Head of caudate nucleus (tissue), 42 donors: ENCODE data around the gene CD40.

Experiments
- DNase-seq, 42 donors: peaks; one replicate each; pipeline versions ENCODE4 v3.0.0 to v3.0.0-alpha.2; 2020 to 2021; ENCODE audit warnings: mixed read lengths in 7 of 42
- intact Hi-C: fragments of 100-400 bp; cut with DNase I; formaldehyde crosslinking; loops from one replicate; pipeline ENCODE4 v1.15.0; 2022

CD40 gene

GRCh38 chr20:46157625-46158024 lies 39.5 kb downstream of the CD40 start:
- intact Hi-C loops, result no loop called here
- peak in 4 of 42 donors; percentile 4 to 31 (median 18) for DNase-seq

GRCh38 chr20:46158476-46158987 lies 40.4 kb downstream of the CD40 start:
- intact Hi-C loops, result no loop called here
- DNase-seq, result no peak

DNA sequence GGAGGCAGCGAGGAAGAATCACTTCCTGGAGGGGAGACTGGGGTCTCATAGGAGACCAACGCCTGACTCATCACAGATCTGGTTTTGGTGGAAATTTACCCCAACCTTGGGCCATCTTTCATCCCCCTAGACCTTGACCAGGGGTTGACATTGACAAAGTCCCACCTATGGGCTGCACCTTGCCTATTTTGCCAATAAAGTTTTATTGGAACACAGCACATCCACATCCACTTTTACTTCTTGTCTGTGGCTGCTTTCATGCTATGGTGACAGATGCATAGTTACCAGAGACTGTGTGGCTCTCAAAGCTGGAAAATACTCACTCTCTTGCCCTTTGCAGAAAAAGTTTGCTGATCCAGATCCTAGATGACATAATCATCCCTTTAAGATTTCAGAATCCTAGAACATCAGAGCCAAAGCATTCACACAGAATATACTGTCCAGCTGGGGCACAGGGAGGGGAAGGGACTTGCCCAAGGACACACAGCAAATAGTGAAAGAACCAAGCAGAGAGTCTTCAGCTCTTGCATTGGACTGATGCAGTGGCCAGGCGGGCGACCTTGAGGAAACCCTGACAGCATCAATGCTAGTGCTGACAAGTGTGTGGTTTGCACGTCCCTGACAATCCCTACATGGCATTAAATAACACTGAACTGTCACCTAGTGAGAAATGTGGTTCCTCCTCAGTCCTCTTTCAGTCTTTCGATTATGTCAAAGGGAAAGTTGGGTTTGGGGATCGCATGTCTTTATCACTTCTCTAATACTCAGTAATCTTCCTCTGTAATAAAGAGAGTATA lies 41.2 kb downstream of the CD40 start:
- DNase-seq, result no peak
- intact Hi-C loops, result no loop called here

GRCh38 chr20:46160661-46161060 lies 42.5 kb downstream of the CD40 start:
- no peak for DNase-seq

DNA sequence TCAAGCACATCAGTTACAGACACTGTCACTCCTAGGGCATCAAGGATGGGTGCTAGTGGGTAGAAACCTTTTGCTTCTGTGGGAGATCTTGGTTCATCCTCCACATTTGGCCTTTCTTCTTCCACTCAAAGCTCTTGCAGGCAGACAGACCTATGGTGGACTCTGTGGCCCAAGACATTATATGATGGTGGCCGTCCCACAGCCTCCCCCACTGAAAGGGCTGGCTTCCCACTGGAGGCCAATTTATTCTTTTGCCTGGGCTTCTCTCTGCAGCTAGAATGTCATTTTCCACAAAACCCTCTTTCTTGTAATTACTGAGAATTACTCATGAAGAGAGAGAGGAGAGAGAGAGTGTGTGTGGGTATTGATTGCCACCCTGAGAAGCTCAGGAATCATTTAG lies 43.8 kb downstream of the CD40 start:
- intact Hi-C loops, result no loop called here
- no peak for DNase-seq

More at GRCh38 chr20:46160661-46161060, 42.5 kb downstream of the CD40 start:
- intact Hi-C loops, result no loop called here

- no peak for DNase-seq
- intact Hi-C loops, result no loop called here
These were observed 46.1 kb downstream of the CD40 start for GRCh38 chr20:46164254-46164653.

DNA sequence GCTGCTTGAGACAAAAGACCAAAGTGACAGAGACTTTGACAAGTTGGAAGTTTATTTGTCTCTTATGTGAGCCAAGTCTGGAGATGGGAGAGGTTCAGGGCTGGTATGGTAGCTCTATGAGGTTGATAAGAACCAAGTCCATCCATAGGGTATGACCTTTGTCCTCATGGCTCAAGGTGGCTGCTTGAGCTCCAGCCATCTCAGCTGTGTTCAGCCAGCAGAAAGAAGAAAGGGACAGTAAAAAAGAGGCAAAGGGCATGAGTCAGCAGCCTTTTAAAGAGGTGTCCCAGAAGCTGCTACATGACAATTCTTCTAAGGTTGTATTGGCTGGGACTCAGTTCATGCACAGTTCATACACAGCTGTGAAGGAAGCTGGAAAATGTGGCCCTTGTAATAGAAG lies 49.0 kb downstream of the CD40 start:
- no peak for DNase-seq
- intact Hi-C loops, result no loop called here

- intact Hi-C loops, result no loop called here
- no peak for DNase-seq
These were observed 50.3 kb downstream of the CD40 start for GRCh38 chr20:46168438-46168837.

GRCh38 chr20:46169245-46170171 lies 51.4 kb downstream of the CD40 start:
- DNase-seq, result peak in 14 of 42 donors; percentile 5 to 35 (median 28)

GRCh38 chr20:46171476-46171875 lies 53.4 kb downstream of the CD40 start:
- no peak for DNase-seq
- intact Hi-C loops, result no loop called here

More at GRCh38 chr20:46169245-46170171, 51.4 kb downstream of the CD40 start:
- intact Hi-C loops, result no loop called here

- intact Hi-C loops, result no loop called here
These were observed 53.8 kb downstream of the CD40 start for GRCh38 chr20:46171909-46172308.

GRCh38 chr20:46172455-46172854 lies 54.3 kb downstream of the CD40 start:
- no peak for DNase-seq
- intact Hi-C loops, result no loop called here

More at GRCh38 chr20:46171909-46172308, 53.8 kb downstream of the CD40 start:
- DNase-seq, result no peak

GRCh38 chr20:46172961-46173536 lies 54.9 kb downstream of the CD40 start:
- intact Hi-C loops, result no loop called here

DNA sequence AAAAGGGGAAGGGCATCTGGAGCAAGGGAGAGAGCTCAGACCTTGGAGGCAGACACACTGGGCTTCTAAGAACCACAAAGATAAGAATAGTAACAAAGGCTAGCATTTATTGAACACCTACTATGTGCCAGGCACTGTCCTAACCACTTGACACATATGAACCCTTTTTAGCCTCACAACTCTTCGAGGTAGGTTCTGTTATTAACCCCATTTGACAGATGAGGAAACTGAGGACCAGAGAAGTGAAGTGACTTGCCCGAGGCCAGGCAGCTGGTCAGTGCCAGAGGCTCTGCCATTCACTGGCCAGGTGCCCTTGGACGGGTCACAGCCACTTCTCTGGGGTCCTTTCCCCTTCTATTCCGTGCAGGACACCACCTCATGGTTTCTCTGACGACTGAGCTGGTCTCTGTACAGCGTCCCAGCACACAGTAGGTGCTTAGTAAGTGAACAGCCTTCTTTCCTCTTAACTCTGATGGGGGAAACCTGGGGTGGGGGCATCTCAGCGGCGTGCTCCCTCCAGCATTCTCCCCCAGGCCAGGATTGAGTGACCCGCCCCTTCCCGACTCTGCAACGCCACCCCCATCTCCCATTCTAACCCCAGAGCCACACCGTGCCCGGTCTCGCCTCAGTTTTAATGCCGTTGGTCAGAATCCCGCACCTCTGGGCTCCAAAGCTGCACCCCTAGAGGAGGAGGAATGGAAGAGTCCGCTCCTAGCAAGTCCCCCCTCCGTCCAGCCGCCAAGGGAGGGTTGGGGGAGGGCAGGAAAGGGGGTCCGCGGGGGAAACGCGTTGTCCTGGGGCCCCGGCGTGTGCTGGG lies 55.7 kb downstream of the CD40 start:
- intact Hi-C loops, result no loop called here
- no peak for DNase-seq

More at GRCh38 chr20:46172961-46173536, 54.9 kb downstream of the CD40 start:
- DNase-seq, result no peak

DNA sequence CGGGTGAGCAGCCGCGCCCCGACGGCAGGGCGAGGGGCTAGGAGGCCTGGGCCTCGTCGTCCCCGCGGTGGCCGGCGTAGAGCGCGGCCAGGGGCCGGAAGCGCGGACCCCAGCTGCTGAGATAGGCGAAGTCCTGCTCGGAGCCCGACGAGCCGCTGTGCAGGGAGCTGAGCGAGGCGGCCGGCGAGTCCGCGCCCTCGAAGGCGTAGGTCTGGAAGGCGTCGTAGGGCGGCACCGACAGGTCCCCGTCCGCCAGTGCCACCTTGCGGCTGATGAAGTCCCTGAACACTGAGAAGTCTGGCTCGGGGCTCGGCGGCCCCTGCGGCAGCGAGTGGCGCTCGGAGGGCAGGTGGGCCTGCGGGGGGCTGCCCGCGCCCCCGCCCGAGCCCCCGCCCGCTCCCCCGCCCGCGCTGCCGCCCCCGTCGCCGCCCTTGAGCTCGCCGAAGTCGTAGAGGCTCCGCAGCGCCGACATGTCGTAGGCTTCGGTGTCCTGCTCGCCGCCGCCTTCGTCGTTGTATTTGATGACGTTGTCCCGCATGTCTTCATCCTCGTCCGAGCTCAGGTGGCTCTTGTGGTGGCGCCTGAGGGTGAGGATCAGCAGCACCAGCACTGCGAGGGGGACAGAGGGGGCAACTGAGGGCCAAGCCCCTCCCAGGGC lies 56.5 kb downstream of the CD40 start:
- intact Hi-C loops, result no loop called here
- peak; percentile 11 to 79 (median 56) for DNase-seq

- no peak for DNase-seq
These were observed 57.0 kb downstream of the CD40 start for GRCh38 chr20:46175127-46175494.

DNA sequence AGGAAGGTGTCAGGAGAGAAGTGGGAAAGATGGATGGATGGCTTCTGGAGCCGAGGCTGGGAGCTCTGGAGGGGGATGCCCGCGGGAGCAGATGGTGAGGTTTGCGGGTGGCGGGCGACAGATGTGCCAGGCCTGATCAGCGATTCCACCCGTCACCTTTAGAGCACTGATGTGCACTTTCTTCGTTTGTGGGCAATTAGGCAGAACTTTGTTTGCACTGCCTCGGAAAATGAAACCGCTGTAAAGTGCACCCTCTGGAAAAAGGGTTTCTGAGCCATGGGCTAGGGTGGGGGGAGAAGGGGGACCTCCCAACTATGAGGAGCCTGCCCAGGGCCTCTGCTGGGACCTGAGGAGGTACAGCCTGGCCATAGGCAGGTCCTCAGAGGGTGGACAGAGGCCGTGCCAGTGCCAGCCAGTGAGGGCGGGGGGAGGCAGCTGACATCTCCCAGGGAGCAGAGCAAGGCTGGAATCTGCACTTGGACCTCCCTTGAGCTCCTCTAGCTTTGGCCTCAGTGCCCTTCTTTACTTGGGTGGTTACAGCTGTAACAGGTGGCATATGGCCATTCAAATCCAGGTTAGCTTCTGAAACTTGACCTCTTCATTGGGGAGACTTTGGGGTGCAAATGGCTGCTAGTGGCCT lies 58.7 kb downstream of the CD40 start:
- DNase-seq, result no peak
- intact Hi-C loops, result no loop called here

More at GRCh38 chr20:46175127-46175494, 57.0 kb downstream of the CD40 start:
- intact Hi-C loops, result no loop called here

DNA sequence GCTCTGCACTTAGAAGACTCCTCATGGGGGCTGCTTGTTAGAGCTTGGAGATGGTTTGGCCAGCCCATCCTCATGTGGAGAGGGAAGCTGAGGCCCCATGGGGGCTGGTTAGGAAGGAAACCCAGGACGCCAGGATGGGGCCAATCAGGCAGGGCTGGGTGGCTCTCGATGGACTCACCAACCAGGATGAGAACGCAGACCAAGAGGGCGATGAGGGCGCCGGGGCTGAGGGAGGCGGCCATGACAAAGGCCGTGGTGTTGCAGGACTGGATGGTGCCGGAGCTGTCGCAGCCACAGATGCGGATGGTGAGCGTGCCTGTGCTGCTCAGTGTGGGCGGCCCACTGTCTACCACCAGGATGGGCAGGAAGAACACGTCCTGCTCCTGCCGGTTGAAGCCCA lies 59.7 kb downstream of the CD40 start:
- no peak for DNase-seq
- intact Hi-C loops, result no loop called here
